GM19238 (cell line): Measurements from ENCODE around the gene CACNA1I.

ENCODE experiments used
- DNase-seq: peaks from one replicate; pipeline ENCODE4 v3.0.0; 2011; ENCODE audit warnings: low spot score; ENCODE audit not compliant: insufficient read length

CACNA1I gene

DNA sequence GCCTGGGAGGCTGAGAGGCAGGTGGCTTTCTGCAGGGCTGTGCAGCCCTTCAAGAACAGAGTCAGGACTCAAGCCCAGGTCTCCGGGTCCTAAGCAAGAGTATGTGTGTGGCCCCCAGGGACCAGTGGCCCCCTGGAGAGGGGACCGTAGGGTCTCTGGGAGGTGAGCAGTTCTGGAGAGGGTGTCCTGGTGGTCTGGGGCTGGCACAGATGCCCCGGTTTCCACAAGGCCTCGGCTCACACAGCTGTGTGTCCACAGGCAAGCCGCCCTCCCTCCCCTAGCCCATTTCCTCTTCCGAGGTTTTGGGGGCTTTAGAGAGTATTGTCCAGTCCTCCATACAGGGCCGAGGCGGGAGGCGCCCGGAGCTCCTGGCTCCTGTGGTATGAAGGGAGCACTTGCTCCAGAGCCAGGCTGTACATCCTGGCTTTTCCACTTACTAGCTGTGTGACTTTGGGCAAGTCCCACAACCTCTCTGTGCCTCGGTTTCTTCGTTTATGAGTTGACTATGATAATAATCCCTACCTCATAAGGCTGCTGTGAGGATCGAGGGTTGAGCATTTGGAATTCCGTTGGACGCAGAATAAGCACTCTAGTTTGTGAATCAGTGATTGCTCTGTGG is 34.6 kb upstream of the CACNA1I start:
- no peak for DNase-seq

DNA sequence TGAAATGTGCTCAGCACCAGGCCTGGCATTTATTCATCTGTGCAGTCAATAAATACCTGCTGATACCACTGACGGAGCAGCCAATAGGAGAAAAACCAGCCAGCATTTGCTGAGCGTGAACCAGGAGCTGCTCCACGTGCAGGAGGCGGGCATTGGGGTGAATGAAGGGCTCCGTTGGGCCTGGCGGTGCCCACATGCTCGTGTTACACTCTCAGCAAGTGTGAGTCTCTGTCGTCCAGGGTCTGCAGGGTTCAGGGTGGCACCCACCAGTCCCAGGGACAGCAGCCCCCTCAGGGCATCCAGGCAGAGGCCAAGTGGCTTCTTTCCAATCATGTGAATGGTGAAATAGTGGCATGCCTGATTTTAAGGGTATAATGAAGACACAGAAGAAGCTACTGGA is 33.8 kb upstream of the CACNA1I start:
- DNase-seq = no peak

DNA sequence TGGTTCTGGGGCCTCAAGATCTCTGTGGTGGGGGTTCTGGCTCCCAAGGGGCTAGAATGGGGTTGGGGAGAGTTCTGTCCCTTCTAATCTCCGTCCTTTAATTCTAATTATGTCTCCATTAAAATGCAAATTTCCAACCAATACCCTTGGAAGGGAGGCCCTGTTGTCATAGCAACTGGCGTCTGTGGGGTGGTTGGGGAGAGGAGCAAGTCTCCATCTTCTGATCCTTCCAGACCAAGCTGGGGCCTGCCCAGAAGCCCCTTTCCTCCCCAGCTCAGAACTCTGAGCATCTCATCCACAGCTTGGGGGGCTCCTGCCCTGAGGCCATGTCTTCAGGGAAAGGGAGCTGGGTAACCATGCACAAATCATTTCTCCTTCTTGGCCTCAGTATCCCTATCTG is 32.6 kb upstream of the CACNA1I start:
- DNase-seq = no peak

DNA sequence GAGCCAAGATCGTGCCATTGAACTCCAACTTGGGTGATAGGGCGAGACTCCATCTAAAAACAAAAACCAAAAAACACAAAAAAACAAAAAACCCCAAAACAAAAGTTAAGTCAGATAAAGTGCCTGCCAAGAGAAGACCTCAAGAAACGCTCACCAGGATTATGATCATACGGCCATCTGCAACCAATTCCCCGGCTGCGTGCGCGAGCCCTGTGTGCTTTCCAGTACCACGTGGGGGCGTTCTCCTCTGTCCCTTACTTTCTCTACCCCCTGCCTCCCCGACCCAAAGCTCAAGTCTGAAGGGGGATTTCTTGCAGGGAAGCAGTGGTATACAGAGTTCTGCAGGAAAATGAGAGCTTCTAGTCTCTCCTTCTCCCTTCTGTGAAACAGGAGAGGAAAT is 27.5 kb upstream of the CACNA1I start:
- DNase-seq = no peak

DNA sequence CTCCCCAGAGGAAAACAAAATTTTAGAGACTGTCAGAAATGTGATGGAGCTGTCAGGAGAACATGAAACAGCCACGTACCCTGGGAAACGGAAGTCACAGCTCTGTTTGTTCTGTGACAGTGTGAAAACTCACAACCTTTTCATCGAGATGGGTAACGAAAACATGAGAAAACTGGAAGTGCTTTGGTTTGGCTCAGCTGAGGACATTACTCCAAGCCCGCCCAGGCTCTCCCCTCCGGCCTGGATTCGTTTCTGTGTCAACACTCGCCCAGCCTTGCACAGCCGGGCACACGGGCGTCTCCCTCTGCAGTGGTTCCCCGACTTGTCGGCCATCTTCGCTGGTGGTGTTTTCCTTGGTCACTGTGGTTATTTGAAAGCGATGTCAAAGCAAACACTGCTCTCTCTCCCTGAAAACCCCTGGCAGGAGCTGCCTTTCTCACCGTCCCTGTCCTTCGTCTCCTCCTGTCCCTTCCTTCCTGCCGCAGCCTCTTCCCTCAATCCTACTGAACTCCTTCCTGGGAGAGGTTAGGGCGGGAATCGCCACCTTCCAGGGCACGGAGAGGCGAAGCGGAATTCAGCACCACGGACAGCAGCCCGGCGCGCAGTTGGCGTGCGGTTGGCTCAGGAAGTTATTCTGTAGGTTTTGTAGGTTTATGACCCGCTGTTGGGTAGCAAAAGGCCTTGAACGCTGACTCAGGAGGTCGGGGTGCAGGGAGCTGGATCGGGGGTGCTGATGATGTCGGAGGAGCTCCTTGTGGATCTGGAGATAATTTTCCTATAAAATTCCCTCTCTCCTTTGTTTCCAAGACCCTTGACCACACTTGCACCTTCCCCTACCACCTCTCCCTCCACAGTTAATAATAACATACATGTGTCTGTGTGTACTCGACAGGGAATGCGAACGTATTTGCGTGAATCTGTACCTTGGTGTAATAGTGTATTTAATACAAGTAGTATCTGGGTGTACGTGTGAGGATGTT is 24.9 kb upstream of the CACNA1I start:
- DNase-seq = no peak

GRCh38 chr22:39546889-39547586 is 23.5 kb upstream of the CACNA1I start:
- no peak for DNase-seq

- DNase-seq = no peak
These were observed 23.0 kb upstream of the CACNA1I start for GRCh38 chr22:39547587-39547947.

DNA sequence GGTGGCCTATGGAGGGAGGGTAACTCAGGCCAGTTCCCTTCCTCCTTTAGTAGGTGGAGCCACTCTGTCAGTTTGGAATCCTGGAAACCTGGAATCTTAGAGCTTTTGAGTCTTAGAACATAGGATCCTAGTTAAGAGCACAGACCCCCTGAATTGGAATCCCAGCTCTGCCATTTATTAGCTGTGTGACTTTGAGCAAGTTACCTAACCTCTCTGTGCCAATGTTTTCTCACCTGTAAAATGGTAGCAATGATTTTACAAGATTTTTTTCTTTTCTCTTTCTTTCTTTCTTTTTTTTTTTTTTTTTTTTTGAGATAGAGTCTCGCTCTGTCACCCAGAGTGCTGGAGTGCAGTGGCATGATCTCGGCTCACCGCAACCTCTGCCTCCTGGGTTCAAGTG is 17.1 kb upstream of the CACNA1I start:
- DNase-seq = no peak

GRCh38 chr22:39554151-39554550 is 16.4 kb upstream of the CACNA1I start:
- DNase-seq = no peak

GRCh38 chr22:39556970-39557841 is 13.3 kb upstream of the CACNA1I start:
- DNase-seq = no peak

DNA sequence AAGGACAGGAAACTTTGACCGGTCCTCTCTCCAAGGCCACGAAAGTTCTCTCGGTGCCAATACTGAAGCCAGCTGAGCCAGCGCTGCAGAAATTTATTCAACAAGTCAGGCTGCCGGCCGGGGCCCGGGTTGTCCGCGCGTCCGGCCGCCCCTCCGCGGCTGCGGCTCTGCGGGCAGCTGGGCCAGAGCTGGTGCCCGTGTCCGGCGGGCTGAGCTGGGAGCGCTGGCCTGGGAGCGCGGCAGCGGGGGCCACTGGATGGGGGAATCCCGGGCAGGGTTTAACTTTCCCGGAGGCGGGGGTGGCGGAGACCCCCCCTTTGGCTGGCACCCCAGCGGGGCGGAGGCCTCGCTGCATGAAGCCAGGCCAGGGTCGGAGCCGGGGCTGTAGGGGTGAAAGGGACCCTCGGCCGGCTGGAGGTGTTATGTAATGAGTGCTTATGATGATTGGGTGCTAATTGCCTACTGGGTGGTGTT is 12.3 kb upstream of the CACNA1I start:
- DNase-seq = no peak

DNA sequence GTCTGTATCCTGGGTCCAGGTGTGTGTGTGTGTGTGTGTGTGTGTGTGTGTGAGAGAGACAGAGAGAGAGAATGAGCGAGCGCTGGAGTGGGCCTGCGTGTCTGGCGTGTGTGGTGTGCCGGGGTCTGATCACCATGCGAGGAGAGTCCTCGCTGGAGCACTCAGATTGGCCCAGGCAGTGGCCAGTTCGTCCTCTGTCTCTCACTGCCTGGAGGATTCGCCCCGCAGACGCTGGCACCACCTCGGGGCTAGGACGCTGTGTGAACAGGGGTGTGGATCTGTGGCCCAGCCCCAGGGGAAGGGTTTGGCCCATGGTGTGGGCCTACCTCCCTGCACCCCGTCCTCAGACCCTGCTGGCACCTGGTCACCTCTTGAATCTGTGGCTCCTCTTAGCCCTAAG is 11.6 kb upstream of the CACNA1I start:
- no peak for DNase-seq

DNA sequence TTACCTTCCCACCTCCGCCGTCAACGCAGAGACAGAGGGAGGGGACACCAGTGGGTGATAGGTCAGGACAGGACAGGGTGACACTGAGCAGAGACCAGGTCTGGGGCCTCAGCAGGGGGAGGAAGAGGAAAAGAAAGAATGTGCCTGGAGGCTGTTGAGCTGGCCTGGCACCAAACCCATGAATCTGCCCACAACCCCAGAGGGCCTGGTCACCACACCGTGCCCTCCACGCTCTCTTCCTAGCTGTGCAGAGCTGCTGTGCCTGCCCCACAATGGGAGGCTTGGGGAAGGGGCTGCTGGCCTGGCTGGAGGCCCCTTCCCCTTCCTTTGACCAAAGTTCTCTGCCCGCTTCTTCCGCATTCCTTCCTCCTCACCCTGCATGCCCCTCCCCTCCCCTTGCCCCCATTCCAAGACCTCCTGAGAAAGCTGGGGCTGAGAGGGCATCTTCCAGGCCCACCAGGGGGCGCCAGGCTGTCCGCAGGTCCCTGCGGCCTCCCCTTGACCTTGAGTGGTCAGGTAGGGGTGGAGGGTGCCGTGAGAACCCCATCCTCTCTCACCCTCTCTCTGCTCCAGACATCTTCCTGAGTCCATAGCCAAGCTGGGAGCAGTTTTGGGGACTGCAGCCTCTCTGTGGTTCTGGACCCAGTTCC is 11.0 kb upstream of the CACNA1I start:
- no peak for DNase-seq

GRCh38 chr22:39560127-39560526 is 10.4 kb upstream of the CACNA1I start:
- no peak for DNase-seq

DNA sequence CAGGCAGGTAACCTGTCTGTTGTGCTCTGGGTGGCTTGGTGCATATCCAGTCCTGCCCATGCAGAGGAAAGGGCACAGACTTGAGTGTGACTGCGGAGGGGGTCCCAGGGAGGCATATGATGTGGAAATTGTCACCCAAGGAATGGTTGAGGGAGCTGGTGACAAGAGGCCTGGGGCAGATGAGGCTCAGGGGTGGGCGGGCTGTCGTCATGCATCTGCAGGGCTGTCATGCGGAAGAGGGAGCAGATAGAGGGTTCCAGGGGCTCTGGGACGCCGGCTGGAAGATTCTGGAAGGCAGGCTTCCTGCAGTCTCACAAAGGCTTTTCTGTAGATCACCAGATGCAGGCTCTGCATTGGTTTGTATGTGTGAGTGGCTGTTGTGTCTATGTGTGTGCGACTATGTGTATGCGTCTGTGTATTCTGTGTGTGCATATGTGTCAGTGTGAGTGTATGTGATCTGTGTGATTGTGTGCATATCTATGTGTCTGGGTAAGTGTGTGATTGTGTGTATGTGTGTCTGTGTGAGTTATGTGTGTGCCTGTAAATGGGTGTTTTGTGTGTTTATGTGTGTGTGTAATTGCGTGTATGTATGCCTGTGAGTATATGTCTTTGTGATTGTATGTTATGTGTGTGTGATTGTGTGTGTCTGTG is 7.6 kb upstream of the CACNA1I start:
- no peak for DNase-seq

DNA sequence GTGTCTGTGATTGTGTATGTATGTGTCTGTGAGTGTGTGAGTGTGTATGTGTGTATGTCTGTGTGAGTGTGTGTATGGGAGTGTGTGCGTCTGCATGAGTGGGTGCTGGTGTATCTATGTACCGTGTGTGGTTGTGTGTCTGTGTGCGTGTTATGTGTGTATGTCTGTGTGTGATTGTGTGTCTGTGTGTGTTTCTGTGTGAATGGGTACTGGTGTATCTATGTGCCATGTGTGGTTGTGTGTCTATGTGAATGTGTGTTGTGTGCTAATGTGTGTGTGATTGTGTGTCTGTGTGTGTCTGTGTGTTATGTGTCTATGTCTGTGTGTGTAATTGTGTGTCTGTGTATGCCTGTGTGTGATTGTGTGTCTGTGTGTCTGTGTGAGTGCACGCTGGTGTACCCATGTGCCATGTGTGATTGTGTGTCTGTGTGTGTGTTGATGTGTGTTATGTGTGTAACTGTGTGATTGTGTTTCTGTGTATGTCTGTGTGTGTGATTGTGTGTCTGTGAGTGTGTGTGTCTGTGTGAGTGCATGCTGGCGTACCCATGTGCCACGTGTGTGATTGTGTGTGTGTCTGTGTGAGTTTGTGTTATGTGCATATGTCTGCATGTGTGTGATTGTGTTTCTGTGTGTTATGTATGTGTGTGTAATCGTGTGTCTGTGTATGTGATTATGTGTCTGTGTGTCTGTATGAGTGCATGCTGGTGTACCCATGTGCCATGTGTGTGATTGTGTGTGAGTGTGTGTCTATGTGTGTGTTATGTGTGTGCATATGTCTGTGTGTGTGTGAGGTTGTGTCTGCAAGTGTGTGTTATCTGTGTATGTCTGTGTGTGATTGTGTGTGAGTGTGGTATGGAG is 6.8 kb upstream of the CACNA1I start:
- DNase-seq = no peak

DNA sequence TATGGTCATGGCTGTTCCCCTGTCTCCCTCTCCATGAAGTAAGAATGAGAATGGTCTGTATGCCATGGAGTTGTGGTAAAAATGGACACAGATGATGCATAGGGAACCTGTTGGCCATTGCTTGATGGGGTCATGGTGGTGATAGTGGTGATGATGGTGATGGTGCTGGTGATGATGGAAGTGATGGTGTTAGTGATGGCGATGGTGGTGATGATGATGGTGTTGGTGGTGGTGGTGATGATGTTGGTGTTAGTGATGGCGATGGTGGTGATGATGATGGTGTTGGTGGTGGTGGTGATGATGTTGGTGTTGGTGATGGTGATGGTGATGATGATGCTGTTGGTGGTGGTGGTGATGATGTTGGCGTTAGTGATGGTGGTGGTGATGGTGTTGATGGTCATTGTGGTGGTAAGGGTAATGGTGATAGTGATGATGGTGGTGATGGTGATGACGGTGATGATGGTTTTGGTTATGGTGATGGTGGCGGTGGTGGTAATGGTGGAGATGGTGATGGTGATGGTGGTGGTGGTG is 5.1 kb upstream of the CACNA1I start:
- no peak for DNase-seq

- DNase-seq = no peak
These were observed 3.2 kb upstream of the CACNA1I start for GRCh38 chr22:39567135-39567946.
